ENCODE data around the gene LRFN2.

Gene LRFN2

DNA sequence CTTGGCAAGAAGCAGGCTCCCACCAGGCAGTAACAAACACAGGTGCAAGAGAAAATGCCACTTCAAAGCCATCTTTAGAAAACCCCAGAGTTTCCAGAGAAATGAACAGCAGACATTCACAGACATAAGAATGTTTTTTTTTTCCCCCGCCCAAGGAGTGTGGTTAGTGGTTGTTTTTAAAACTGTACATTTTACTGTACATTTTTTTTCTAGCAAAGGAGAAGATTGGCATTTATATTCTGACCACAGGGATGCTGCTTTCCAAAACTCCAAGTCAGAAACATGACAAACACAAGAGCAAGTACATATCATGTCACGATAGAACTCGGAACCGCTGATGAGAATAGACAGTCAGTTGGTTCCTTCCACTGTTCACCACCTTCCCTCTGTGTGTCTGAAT is 197.9 kb downstream of the LRFN2 start:
- DNase-seq (ENCODE audit: insufficient read length, low spot score): no peak
- FAIRE-seq: no peak

DNA sequence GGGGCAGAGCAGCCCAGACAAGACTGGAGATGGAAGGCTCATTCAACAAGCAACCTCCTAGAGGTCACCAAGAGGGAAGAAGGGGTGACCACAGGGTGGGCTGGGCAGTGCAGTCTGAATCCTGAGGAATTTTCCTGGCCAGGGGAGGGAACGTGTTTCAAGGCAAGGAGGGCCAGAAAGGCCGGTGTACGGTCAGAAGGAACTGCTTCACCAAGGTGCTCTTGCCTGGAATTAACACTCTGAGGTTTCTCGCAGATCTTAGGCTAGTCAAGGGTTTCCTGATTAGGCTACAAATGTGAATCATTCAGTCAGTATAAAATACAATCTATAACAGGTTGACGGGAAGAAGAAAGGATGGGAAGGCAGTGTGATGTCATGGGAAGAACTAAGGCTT is 199.3 kb downstream of the LRFN2 start:
- DNase-seq (ENCODE audit: insufficient read length, low spot score): no peak
- no peak for FAIRE-seq

DNA sequence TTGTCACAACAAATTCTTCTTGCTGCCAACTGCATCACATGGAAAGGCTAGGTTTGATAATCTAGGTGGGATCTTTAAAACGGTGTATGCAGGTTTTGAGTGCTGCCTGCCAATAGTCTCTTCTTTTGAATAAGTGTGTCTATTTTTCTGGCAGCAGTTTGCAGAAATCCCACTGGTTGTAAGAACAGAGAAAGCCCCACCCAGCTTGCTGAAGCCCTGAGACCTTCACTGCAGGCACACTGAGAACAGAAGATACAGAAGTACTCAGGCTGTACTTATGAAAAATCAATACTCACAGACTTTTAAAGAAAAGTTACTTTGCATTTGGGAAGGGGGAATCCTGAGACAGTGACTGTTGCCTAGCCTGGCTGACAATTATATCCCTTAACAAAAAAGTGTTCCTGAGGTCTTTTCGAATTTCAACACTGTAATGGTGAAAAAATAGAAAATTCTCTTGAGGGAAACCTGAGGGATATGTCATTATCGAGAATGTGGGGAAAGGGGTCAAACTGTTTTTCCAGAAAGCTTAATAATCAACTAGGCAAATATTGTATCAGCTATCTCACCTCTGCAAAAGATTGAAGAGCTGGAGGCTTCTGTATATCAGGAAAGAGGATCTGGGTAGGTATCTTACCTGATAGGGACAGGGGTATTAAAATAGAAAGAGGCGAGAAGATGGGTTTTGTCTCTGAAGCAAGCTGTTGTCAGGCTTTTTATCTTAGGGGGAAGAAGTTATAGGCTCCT is 199.9 kb downstream of the LRFN2 start:
- DNase-seq (ENCODE audit: insufficient read length, low spot score) (no peak), FAIRE-seq (no peak)

DNA sequence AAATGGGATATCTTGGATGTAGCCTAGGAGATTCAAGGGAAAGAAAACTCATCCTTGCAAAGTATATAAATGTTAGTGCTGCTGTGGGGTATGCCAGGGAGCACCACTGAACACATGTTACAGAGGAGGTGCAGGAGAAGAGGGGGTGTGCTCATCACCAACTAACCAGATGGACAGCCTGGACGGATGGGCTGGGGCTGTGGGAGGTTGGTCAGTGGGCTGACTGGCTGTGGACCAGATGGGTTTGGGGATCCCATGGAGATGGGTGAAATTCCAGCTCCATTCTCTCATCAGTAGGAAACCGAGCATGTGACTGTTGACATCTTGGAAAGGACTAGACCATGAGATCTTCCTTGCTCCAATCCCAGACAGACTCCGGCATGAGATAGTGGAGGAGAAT is 201.0 kb downstream of the LRFN2 start:
- DNase-seq (ENCODE audit: insufficient read length, low spot score) (no peak), FAIRE-seq (no peak)

DNA sequence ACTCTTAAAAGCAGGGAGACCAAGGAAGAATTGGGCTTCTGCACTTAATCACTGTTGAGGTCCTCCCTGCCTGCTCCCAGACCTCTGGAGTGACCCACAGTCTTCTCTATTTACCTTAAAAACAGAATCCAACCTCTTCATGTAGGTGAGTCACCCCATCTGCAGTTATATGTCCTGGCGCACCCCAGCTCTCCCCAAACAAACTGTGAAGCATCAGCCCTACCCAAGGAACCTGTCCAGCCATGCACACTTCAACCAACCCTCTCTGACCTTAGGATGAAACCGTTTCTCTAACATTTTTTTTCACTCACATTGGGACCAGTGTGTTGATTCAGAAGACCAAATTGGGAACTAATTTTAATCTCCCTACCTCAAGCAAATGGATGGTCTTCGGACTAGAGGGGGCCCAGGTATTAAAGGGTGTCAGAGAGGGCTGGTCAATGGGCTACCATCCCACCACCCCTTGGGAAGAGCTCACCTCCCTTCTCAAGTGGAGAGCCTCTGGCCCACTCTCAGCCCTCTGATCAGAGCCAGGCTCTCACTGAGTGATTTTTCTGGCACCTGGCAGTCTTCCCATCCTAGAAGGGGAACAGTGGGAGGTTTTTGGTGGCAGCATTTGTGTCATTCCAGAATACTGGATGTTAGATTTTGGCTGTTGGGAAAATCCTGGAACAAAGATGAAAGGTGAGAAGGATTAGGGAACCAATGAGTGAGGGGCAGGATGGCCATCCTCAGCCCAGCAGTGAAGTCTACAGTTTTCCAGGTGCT is 203.6 kb downstream of the LRFN2 start:
- FAIRE-seq (no peak), DNase-seq (ENCODE audit: insufficient read length, low spot score) (no peak)

DNA sequence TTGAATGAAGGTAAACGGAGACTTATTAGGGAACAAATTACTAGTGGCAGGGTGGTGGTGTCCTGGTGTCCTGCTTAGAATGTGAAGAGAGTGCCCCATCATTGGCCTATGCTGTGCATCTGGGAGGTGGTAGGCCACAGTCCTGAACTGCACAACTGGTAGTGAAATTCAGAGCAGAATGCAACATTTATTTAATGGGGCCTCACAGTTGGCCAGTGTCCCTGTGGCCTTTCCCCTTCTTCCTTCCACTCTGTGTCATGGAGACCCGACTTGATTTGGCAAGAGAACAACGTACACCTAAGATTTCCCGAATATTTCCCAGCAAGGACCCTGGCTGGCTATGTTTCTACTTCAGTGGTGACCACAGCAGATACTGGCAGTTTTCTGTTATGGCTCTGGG is 206.9 kb downstream of the LRFN2 start:
- no peak for FAIRE-seq
- no peak for DNase-seq (ENCODE audit: insufficient read length, low spot score)

DNA sequence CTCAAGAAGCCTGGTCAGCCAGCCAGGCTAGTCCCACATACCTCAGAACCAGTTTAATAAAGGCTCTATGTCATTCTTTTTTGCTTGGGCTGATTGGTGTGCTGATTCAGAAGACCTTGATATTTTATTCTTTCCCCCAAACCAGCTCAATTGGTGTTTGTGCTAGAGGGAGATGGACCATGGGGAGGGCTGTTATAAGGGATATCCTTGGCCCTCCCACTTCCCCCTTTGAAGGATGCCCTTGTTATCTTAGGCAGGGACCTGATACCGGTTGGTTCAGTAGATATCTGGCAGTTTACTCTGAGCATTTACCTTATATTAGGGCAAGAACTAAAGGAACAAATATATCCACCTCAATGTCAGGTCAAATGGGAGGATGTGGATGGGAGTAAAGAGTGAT is 207.4 kb downstream of the LRFN2 start:
- DNase-seq (ENCODE audit: insufficient read length, low spot score) (no peak), FAIRE-seq (no peak)

DNA sequence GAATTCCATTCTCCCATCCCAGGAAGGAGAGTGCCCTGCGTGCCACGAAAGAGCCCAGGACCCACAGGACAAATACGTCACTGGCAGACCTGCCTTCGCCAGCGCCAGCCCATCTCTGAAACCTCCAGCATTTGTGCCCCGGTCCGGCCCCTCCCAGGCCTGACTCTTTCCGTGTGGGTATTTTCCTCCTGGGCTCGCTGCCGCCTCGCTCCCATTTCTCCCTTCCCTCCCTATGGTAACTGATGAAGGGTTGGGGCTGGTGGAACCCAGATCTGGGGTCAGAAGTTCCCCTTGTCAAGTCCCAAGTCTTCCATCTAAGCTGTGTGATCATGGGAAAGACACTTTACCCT is 208.5 kb downstream of the LRFN2 start:
- DNase-seq (ENCODE audit: insufficient read length, low spot score) (no peak), FAIRE-seq (no peak)

DNA sequence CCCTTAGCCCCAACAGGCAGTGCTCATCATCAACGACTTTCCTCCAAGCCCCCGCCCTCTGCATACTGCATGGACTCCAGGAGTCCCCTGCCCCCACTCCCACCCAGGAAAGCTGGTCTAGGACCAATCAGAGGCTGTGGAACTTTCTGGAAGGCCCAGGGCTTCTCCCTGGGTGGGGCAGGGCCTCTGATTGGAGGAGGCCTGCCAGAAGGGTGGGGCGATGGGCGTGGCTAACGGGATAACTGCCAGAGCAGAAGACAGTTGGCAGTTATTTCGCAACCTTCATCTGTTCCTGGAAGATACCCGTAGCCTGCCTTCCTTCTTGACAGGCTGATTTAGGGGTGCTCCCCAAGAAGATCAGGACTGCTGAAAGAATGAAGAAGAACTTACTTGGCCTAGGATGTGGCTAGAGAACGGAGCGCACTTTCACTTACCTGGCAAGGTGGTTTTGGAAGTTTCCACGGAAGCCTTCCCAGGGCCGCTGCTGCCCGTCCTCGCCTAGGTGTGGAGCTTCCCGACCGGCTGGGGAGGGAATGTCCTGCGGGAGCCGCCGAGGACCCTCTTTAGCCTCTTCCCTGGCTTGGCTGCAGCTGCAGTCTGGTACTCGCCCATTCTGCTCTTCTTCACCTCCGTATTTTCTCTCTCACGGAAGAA is 209.0 kb downstream of the LRFN2 start:
- FAIRE-seq (no peak), DNase-seq (ENCODE audit: insufficient read length, low spot score) (no peak)

DNA sequence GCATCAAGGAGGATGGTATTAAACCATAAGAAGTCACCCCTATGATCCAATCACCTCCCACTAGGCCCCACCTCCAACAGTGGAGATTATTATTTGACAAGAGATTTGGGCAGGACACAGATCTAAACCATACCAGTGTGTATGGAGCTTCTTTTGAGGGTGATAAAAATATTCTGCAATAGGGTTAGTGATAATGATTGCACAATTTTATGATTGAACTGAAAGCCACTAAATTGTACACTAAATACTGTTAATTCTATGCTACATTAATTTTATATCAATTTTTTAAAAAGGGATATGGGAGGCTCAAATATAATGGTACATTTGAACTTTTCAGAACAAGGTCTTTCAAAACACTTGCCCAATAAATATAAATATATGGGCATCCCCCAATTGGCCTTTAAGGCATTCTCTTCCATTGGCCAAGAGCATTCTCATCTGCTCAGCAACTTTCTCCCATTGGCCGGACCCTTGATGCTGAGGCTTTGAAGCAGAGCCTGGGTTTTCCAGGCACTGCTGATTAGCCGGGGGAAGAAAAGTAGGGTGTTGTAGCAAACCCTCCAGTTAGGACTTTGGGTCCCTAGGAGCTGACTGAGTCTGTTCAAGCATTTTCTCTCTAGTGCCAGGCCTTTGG is 209.9 kb downstream of the LRFN2 start:
- FAIRE-seq: no peak
- no peak for DNase-seq (ENCODE audit: insufficient read length, low spot score)

DNA sequence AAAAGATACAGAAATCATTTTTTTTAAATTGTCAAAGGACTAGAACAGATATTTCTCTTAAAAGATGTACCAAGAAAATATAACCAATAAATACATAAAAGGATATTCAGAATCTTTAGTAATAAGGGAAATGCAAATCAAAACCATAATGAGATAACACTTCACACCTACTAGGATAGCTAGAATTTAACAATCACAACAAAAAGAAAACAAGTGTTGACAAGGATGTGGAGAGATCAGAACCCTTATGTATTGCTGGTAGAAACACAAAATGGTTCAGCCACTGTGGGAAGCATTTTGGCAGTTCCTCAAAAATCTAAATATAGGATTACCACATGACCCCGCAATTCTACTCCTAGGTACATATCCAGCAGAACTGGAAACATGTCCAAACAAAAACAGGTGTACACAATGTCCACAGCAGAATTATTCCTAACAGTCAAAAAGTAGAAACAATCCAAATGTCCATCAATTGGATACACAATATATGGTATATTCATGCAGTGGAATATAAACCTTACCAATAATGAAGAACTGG is 211.0 kb downstream of the LRFN2 start:
- DNase-seq (ENCODE audit: insufficient read length, low spot score) (no peak), FAIRE-seq (no peak)

DNA sequence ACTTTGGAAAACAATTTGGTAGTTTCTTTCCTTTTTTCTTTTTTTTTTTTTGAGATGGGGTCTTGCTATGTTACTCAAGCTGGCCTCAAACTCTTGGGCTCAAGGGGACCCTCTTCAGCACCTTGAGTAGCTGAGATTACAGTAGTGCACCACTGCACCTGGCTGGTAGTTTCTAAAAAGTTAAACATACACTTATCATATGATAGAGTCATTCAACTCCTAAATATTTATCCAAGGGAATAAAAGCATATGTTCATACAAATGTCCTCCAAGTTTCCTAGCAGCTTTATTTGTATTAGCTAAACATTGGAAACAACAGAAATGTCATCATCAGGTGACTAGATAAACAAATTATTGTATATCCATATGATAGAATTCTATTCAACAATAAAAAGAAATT is 213.9 kb downstream of the LRFN2 start:
- DNase-seq (ENCODE audit: insufficient read length, low spot score): no peak
- FAIRE-seq: no peak

DNA sequence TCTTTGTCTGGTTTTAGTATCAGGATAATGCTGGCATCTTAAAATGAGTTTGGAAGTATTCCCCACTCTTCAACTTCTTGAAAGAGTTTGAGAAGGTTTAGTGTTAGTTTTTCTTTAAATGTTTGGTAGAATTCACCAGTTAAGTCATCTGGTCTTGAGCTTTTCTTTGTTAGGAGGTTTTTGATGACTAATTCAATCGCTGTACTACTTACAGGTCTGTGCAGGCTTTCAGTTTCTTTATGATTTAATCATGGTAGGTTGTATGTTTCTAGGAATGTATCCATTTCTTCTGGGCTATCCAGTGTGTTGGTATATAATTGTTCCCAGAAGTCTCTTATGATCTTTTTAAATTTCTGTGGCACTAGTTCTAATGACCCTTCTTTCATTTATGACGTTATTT is 215.5 kb downstream of the LRFN2 start:
- DNase-seq (ENCODE audit: insufficient read length, low spot score): no peak
- FAIRE-seq: no peak

DNA sequence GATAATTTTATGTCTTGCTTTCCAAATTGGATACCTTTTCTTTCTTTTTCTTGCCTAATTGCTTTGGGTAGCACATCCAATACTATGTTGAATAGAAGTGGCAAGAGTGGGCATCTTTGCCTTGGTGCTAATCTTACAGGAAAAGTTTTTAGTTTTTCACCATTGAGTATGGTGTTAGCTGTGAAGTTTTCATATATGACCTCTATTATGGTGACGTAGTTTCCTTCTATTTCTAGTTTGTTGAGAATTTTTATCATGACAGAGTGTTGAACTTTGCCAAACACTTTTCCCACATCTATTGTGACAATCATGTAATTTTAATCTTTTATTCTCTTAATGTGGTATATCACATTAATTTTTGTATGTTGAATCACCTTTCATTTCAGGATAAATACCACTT is 216.1 kb downstream of the LRFN2 start:
- FAIRE-seq: no peak
- DNase-seq (ENCODE audit: insufficient read length, low spot score): no peak

DNA sequence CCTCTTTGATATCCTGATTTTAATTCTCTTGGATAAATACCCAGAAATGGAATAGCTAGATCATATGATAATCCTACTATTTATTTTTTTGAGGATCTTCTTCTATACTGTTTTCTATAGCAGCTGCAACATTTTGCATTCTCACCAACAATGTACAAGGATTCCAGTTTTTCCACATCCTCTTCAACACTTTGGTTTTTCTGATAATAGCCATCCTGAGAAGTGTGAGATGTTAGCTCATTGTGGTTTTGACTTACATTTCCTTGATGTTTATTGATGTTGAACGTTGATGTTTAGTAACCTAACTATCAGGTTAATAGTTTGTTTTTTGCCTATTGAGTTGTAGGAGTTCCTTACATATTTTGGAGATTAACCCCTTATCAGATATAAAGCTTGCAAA is 217.3 kb downstream of the LRFN2 start:
- DNase-seq (ENCODE audit: insufficient read length, low spot score): no peak
- no peak for FAIRE-seq

DNA sequence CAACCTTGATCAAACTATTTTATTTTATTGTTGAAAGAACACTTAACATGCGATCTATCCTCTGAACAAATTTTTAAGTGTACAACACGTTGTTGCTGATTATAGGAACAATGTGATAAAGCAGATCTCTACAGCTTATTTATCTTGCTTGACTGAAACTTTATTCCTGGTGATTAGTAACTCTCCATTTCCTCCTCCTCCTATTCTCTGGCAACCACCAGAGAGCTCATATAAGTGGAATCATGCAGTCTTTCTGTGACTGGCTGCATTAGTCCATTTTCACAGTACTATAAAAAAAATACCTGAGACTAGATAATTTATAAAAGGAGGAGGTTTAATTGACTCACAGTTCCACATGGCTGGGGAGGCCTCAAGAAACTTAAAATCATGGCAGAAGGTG is 218.1 kb downstream of the LRFN2 start:
- FAIRE-seq: no peak
- DNase-seq (ENCODE audit: insufficient read length, low spot score): no peak

DNA sequence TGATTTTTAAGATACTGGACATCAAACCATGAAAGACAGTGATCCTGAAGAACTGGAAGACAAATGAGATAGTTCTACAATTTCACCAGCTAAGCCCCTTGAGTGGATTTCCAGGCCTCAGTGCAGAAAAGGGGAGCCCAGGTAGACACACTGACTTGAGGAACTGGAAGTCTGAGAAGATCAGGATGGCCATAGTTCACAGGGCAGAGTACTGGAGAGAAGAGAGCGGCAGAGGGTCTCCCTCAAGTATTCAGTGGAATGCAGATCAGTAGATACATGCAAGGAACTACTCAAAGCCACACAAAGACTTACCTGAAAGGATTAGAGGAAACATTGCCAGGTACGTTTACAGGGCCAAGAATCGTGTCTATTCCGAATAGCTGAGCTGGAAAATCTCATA is 224.3 kb downstream of the LRFN2 start:
- FAIRE-seq (no peak), DNase-seq (ENCODE audit: insufficient read length, low spot score) (no peak)

DNA sequence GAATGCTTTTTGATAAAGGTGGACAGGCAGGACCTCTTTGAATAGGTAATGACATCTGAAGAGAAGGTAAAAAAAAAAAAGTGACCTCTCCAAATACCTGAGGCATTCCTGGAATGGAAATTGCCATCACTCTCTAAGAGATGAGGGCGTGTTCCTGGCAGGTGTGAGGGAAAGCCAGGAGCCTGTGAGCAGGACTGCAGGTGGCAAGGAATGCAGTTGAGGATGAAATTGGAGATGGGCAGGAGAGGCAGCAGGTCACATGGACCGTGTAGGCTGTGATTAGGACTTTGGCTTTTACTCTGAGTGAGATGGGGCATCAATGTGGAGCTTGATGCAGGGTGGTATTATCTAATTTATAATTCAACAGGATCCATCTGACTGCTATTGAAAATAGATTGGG is 227.4 kb downstream of the LRFN2 start:
- no peak for FAIRE-seq
- DNase-seq (ENCODE audit: insufficient read length, low spot score): no peak

DNA sequence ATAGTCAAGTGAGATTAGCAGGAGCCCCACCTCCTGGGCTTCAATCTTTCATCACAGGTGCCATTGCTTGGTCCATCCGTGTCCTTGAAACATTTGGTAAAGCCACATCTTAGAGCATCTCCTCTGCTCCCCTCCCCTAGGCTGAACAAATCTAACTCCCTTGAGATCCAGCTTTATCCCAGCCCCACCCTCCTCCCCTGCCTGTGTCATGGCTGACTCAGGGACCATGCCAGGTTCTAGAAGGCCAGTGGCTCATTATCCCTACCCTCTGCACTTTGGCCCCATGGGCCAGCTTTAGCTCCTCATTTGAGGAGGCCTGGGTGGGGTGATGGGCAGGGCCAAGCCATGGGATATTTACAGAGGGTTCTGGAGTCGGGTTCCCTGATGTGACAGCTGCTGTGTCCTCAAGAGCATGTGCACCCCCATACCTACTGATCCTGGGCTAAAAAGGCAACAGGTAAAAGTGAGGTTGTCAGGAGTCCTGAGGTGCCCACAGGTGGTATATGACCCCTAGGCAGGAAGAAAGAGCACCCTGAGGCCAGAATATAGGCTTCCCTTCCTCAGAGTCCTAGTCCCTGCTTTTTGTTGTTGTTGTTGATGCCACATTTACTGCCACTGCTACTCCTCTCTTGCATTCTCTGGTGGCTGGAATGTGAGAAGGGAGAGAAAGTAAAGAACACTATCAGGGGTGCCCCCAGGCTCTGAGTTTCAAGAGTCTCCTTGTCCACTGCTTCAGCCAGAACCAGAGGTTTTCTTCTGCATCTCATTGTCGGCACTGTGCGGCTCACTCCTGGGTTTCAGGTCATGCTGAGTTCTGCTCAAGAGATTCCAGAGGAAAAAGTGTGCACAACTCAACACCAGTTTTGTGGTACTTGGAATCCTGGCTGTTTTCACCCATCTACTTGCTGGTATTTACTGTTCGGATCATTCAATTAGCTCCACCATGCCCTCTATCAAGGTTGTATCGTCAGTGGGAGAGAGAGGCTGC is 228.4 kb downstream of the LRFN2 start:
- DNase-seq (ENCODE audit: insufficient read length, low spot score) (no peak), FAIRE-seq (no peak)

DNA sequence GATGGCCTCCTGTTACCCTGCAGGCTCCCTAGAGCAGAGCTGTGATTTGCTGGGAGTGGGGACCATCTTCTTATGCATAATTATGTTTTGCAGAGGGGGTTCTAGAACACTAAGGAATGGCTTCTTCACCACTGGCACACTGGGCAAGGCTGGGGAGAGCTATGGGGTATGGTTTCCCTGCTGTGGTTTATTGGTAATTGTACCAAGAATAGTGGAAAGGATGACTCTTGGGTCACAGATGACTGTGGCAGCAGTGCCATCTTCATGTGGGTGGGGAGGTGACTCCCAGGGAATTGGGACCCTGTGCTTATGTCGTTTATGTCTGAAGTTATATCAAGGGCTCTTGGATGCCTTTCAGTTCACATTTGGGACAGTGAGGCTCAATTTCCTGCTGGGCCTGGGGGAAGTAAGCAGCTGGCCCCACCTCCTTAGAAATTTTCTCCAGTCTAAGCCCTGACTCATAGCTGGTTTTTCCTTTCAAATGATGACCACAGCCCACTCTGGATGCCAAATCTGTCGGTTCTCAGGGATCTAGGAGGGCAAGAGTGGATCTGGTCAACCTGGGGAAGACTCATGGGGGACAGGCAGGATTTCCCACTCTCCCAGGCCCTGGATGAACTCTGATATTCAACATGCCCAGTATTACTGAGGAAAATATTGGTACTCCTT is 230.8 kb downstream of the LRFN2 start:
- FAIRE-seq (no peak), DNase-seq (ENCODE audit: insufficient read length, low spot score) (no peak)

Measured in GM19239 (cell line).